ENCODE data around the gene DNASE1L1. TPM values are rescaled to one million over a fixed set of nuclear protein-coding genes. Genes with fewer than 3 reads are reported as not detected.

DNASE1L1 gene
- total and polyA plus RNA-seq, 2 of the 13 experiments (the other 11 are each of a cell fraction or from before 2014, with no cell fraction given), result 4.7 to 12.3 TPM

- TF ChIP-seq, protein P1, sequence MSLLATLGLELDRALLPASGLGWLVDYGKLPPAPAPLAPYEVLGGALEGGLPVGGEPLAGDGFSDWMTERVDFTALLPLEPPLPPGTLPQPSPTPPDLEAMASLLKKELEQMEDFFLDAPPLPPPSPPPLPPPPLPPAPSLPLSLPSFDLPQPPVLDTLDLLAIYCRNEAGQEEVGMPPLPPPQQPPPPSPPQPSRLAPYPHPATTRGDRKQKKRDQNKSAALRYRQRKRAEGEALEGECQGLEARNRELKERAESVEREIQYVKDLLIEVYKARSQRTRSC (CRISPR knock-in tag; IDR thresholded peaks at IDR 0.05; ENCODE audit: low read depth), result no peak
- TF ChIP-seq ATF7 (IDR thresholded peaks at IDR 0.05), result no peak
- no peak for TF ChIP-seq ATF7 (CRISPR knock-in tag; IDR thresholded peaks at IDR 0.05)
- TF ChIP-seq, protein P2, sequence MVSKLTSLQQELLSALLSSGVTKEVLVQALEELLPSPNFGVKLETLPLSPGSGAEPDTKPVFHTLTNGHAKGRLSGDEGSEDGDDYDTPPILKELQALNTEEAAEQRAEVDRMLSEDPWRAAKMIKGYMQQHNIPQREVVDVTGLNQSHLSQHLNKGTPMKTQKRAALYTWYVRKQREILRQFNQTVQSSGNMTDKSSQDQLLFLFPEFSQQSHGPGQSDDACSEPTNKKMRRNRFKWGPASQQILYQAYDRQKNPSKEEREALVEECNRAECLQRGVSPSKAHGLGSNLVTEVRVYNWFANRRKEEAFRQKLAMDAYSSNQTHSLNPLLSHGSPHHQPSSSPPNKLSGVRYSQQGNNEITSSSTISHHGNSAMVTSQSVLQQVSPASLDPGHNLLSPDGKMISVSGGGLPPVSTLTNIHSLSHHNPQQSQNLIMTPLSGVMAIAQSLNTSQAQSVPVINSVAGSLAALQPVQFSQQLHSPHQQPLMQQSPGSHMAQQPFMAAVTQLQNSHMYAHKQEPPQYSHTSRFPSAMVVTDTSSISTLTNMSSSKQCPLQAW (CRISPR knock-in tag; IDR thresholded peaks at IDR 0.05), result no peak
- no peak for TF ChIP-seq SRY (CRISPR knock-in tag; IDR thresholded peaks at IDR 0.05)
- no peak for TF ChIP-seq ADNP (CRISPR knock-in tag; IDR thresholded peaks at IDR 0.05)
- TF ChIP-seq ZNF367 (CRISPR knock-in tag; IDR thresholded peaks at IDR 0.05; ENCODE audit: borderline replicate concordance), result no peak; the same call in 1 of the 2 replicates
- 0 out of 2 replicates have a peak, but pooled peaks have one; percentile 23 for TF ChIP-seq ZNF749 (CRISPR knock-in tag; IDR thresholded peaks at IDR 0.05; ENCODE audit: borderline replicate concordance)
- TF ChIP-seq MED8 (CRISPR knock-in tag; IDR thresholded peaks at IDR 0.05; ENCODE audit: insufficient replicate concordance), result no peak
- no peak for TF ChIP-seq CHCHD3 (CRISPR knock-in tag; IDR thresholded peaks at IDR 0.05)
- peak; percentile 87 for TF ChIP-seq ZSCAN9 (CRISPR knock-in tag; IDR thresholded peaks at IDR 0.05; ENCODE audit: borderline replicate concordance)
- TF ChIP-seq KMT2A (CRISPR knock-in tag; IDR thresholded peaks at IDR 0.05), result peak; percentile 15; the same call in 1 of the 2 replicates
- TF ChIP-seq, protein P3, sequence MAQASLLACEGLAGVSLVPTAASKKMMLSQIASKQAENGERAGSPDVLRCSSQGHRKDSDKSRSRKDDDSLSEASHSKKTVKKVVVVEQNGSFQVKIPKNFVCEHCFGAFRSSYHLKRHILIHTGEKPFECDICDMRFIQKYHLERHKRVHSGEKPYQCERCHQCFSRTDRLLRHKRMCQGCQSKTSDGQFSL (CRISPR knock-in tag; IDR thresholded peaks at IDR 0.05), result no peak
- no peak for TF ChIP-seq RFX5 (IDR thresholded peaks at IDR 0.05; ENCODE audit: low read depth, low read length)
- no peak for TF ChIP-seq HNF4G (IDR thresholded peaks at IDR 0.05; ENCODE audit: borderline replicate concordance, low read depth, low read length)
- TF ChIP-seq HNF4G (CRISPR knock-in tag; IDR thresholded peaks at IDR 0.05; ENCODE audit: borderline replicate concordance, low read depth), result no peak
- no peak for TF ChIP-seq SYNCRIP (IDR thresholded peaks at IDR 0.05; ENCODE audit: insufficient read depth, low read depth, low read length)
- TF ChIP-seq SP1 (IDR thresholded peaks at IDR 0.05), result no peak
- TF ChIP-seq SP1 (CRISPR knock-in tag; IDR thresholded peaks at IDR 0.05), result peak; percentile 33; the same call in 1 of the 2 replicates
- TF ChIP-seq ZNF556 (CRISPR knock-in tag; IDR thresholded peaks at IDR 0.05; ENCODE audit: borderline replicate concordance), result no peak
- TF ChIP-seq ZNF839 (CRISPR knock-in tag; IDR thresholded peaks at IDR 0.05; ENCODE audit: borderline replicate concordance), result peak; percentile 57; the same call in 1 of the 2 replicates
- TF ChIP-seq ZBTB38 (CRISPR knock-in tag; IDR thresholded peaks at IDR 0.05), result 0 out of 2 replicates have a peak, but pooled peaks have one; percentile 16
- TF ChIP-seq ZFX (CRISPR knock-in tag; IDR thresholded peaks at IDR 0.05; ENCODE audit: low read depth), result peak; percentile 77
- TF ChIP-seq ZNF572 (CRISPR knock-in tag; IDR thresholded peaks at IDR 0.05), result 0 out of 2 replicates have a peak, but pooled peaks have one; percentile 56
- no peak for TF ChIP-seq SP5 (CRISPR knock-in tag; IDR thresholded peaks at IDR 0.05; ENCODE audit: borderline replicate concordance, low read depth)
- TF ChIP-seq ZNF30 (CRISPR knock-in tag; IDR thresholded peaks at IDR 0.05), result no peak
- no peak for TF ChIP-seq NR1H2 (CRISPR knock-in tag; IDR thresholded peaks at IDR 0.05; ENCODE audit: borderline replicate concordance, low read depth)
- peak; percentile 70 for TF ChIP-seq SPEN (CRISPR knock-in tag; IDR thresholded peaks at IDR 0.05; ENCODE audit: low read depth)
Observed at GRCh38 chrX:154397888-154398667, 11.0 kb downstream of the DNASE1L1 start, which contains the start of gene RPL10 (continued).

Data from HepG2 (cell line).